NB4 (cell line): ENCODE data around the gene TRIO.

Experiments used
- MYC ChIP-seq: IDR thresholded peaks from 2 replicates; pipeline ENCODE4 v1.6.1; 2011; ENCODE audit warnings: low read depth, low read length
- TF ChIP-seq, protein P1 (sequence below): IDR thresholded peaks from one replicate; pipeline ENCODE4 v1.5.1; 2012; ENCODE audit warnings: low read depth, low read length

GRCh38 chr5:14197056-14197455, 53.9 kb downstream of the TRIO start:
- TF ChIP-seq, protein P1, sequence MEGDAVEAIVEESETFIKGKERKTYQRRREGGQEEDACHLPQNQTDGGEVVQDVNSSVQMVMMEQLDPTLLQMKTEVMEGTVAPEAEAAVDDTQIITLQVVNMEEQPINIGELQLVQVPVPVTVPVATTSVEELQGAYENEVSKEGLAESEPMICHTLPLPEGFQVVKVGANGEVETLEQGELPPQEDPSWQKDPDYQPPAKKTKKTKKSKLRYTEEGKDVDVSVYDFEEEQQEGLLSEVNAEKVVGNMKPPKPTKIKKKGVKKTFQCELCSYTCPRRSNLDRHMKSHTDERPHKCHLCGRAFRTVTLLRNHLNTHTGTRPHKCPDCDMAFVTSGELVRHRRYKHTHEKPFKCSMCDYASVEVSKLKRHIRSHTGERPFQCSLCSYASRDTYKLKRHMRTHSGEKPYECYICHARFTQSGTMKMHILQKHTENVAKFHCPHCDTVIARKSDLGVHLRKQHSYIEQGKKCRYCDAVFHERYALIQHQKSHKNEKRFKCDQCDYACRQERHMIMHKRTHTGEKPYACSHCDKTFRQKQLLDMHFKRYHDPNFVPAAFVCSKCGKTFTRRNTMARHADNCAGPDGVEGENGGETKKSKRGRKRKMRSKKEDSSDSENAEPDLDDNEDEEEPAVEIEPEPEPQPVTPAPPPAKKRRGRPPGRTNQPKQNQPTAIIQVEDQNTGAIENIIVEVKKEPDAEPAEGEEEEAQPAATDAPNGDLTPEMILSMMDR: no peak
- TF ChIP-seq MYC: no peak
